ENCODE data around the gene BPIFB2.
"Not testable (repeated sequence)": the region's sequence is repeated elsewhere in the genome, so short reads cannot be mapped to it uniquely, and the experiment has no call there.

BPIFB2 gene

GRCh38 chr20:32960849-32961731 lies 46.4 kb upstream of the BPIFB2 start:
- TF ChIP-seq, protein P1, sequence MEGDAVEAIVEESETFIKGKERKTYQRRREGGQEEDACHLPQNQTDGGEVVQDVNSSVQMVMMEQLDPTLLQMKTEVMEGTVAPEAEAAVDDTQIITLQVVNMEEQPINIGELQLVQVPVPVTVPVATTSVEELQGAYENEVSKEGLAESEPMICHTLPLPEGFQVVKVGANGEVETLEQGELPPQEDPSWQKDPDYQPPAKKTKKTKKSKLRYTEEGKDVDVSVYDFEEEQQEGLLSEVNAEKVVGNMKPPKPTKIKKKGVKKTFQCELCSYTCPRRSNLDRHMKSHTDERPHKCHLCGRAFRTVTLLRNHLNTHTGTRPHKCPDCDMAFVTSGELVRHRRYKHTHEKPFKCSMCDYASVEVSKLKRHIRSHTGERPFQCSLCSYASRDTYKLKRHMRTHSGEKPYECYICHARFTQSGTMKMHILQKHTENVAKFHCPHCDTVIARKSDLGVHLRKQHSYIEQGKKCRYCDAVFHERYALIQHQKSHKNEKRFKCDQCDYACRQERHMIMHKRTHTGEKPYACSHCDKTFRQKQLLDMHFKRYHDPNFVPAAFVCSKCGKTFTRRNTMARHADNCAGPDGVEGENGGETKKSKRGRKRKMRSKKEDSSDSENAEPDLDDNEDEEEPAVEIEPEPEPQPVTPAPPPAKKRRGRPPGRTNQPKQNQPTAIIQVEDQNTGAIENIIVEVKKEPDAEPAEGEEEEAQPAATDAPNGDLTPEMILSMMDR (IDR thresholded peaks at IDR 0.05; ENCODE audit: poor library complexity, severe bottlenecking), result no peak
- Histone ChIP-seq H3K9me3 (ENCODE audit: severe bottlenecking) (peaks cover 5% of the 10 kb centered on the region), H3K36me3 (ENCODE audit: low read depth) (no peaks in the 10 kb centered on the region), H3K4me3 (ENCODE audit: severe bottlenecking) (no peak overlapping the region), H3K27ac (ENCODE audit: poor library complexity, severe bottlenecking) (no peak overlapping the region), H3K27me3 (ENCODE audit: insufficient read depth, poor library complexity, severe bottlenecking) (peaks cover 3% of the 10 kb centered on the region), H3K4me1 (ENCODE audit: insufficient read depth, poor library complexity, severe bottlenecking) (no peaks in the 10 kb centered on the region)
- DNase-seq (ENCODE audit: low spot score) (peak; percentile 78), ATAC-seq (ENCODE audit: low read depth) (no peak)

DNA sequence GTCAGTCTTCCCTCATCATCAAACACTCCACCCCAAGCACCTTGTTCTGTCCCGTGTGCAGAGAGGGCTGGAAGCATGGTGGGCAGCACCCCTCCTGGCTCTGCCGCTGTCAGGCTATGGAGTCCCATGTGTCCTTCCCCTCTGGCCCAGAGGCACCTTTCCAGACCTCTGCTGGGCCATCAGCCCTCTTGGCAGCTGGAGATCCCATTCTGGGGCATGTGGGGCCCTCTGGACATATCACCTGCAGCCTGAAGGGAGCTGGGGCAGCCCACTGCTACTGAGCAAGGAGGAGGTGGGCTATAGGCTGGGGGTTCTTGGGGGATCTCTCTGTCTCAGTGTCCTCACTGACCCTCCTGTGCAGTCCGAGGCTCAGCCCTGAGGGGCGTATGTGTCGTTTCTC lies 45.5 kb upstream of the BPIFB2 start:
- no peak overlapping the region for H3K4me3 ChIP-seq (ENCODE audit: severe bottlenecking)
- DNase-seq (ENCODE audit: low spot score), result peak; percentile 77
- TF ChIP-seq, protein P1 (IDR thresholded peaks at IDR 0.05; ENCODE audit: poor library complexity, severe bottlenecking), result no peak
- no peaks in the 10 kb centered on the region for H3K36me3 ChIP-seq (ENCODE audit: low read depth)
- ATAC-seq (ENCODE audit: low read depth), result no peak
- H3K27ac ChIP-seq (ENCODE audit: poor library complexity, severe bottlenecking), result no peak overlapping the region
- no peaks in the 10 kb centered on the region for H3K9me3 ChIP-seq (ENCODE audit: severe bottlenecking)
- H3K27me3 ChIP-seq (ENCODE audit: insufficient read depth, poor library complexity, severe bottlenecking), result peaks cover 3% of the 10 kb centered on the region
- no peaks in the 10 kb centered on the region for H3K4me1 ChIP-seq (ENCODE audit: insufficient read depth, poor library complexity, severe bottlenecking)

- not testable (repeated sequence) for H3K27ac ChIP-seq (ENCODE audit: poor library complexity, severe bottlenecking); H3K27me3 ChIP-seq (ENCODE audit: insufficient read depth, poor library complexity, severe bottlenecking); H3K4me3 ChIP-seq (ENCODE audit: severe bottlenecking); ATAC-seq (ENCODE audit: low read depth); H3K4me1 ChIP-seq (ENCODE audit: insufficient read depth, poor library complexity, severe bottlenecking); H3K9me3 ChIP-seq (ENCODE audit: severe bottlenecking); H3K36me3 ChIP-seq (ENCODE audit: low read depth)
- peak; percentile 73 for DNase-seq (ENCODE audit: low spot score)
These were observed 44.9 kb upstream of the BPIFB2 start for GRCh38 chr20:32962646-32963045.

DNA sequence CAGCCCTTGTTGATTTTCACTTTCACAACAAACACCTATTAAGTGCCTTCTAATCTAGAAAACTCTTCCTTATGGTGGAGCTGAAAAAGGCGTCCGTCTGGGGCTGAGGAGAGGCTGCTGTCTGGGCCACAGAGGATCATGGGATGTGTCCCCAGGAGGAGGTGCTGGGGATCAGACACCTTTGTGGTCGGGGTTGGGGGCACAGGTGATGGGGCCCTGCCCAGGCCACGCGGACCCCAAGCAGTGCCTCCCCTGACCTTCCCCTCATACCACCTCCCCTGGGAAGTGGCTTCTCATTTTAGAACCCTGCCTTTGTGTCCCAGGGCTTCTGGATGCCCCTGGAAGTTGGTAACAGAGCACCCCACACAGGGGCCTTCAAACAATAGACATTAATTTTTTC lies 44.3 kb upstream of the BPIFB2 start:
- Histone ChIP-seq H3K36me3 (ENCODE audit: low read depth) (no peaks in the 10 kb centered on the region), H3K4me3 (ENCODE audit: severe bottlenecking) (no peak overlapping the region), H3K4me1 (ENCODE audit: insufficient read depth, poor library complexity, severe bottlenecking) (no peaks in the 10 kb centered on the region), H3K27me3 (ENCODE audit: insufficient read depth, poor library complexity, severe bottlenecking) (peaks cover 3% of the 10 kb centered on the region), H3K9me3 (ENCODE audit: severe bottlenecking) (no peaks in the 10 kb centered on the region), H3K27ac (ENCODE audit: poor library complexity, severe bottlenecking) (no peak overlapping the region)
- TF ChIP-seq, protein P1 (IDR thresholded peaks at IDR 0.05; ENCODE audit: poor library complexity, severe bottlenecking), result no peak
- ATAC-seq (ENCODE audit: low read depth) (no peak), DNase-seq (ENCODE audit: low spot score) (peak; percentile 57)

DNA sequence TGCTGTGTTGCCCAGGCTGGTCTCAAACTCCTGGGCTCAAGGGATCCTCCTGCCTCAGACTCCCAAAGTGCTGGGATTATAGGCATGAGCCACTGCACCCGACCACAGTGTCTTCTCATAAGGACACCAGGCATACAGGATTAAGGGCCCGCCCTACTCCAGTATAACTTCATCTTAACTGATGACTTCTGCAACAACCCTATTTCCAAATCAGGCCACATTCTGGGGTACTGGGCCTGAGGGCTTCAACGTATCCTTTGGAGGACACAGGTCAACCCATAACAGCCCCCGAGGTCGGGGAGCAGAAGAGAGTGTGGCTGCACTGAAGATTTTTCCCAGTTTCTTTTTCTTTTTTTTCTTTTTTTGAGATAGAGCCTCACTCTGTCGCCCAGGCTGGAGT lies 42.9 kb upstream of the BPIFB2 start:
- H3K4me1 ChIP-seq (ENCODE audit: insufficient read depth, poor library complexity, severe bottlenecking), result no peaks in the 10 kb centered on the region
- H3K27ac ChIP-seq (ENCODE audit: poor library complexity, severe bottlenecking), result no peak overlapping the region
- peaks cover 3% of the 10 kb centered on the region for H3K27me3 ChIP-seq (ENCODE audit: insufficient read depth, poor library complexity, severe bottlenecking)
- no peaks in the 10 kb centered on the region for H3K9me3 ChIP-seq (ENCODE audit: severe bottlenecking)
- TF ChIP-seq, protein P1 (IDR thresholded peaks at IDR 0.05; ENCODE audit: poor library complexity, severe bottlenecking), result no peak
- DNase-seq (ENCODE audit: low spot score) (peak; percentile 61), ATAC-seq (ENCODE audit: low read depth) (no peak)
- no peaks in the 10 kb centered on the region for H3K36me3 ChIP-seq (ENCODE audit: low read depth)
- no peak overlapping the region for H3K4me3 ChIP-seq (ENCODE audit: severe bottlenecking)

All from RWPE2 (cell line).